Ishikawa (cell line): ENCODE data around the gene GINS2.

ENCODE experiments used
- CEBPB ChIP-seq: IDR thresholded peaks from 2 replicates; pipeline ENCODE4 v1.6.1; 2012
- CREB1 ChIP-seq: IDR thresholded peaks from 2 replicates; pipeline ENCODE4 v1.6.1; 2012; ENCODE audit warnings: low read depth
- EGR1 ChIP-seq: IDR thresholded peaks from 2 replicates; pipeline ENCODE4 v1.6.1; 2012
- EP300 ChIP-seq: IDR thresholded peaks from 2 replicates; pipeline ENCODE4 v1.6.1; 2012; ENCODE audit warnings: borderline replicate concordance
- FOXM1 ChIP-seq: IDR thresholded peaks from 2 replicates; pipeline ENCODE4 v1.6.1; 2012; ENCODE audit warnings: low read depth, borderline replicate concordance
- NFIC ChIP-seq: IDR thresholded peaks from 2 replicates; pipeline ENCODE4 v1.6.1; 2012
- RAD21 ChIP-seq: IDR thresholded peaks from 2 replicates; pipeline ENCODE4 v1.6.1; 2012; ENCODE audit warnings: low read depth
- TAF1 ChIP-seq: IDR thresholded peaks from 2 replicates; pipeline ENCODE4 v1.6.1; 2012; ENCODE audit warnings: low read depth, mild to moderate bottlenecking
- TCF12 ChIP-seq: IDR thresholded peaks from 2 replicates; pipeline ENCODE4 v1.6.1; 2012; ENCODE audit warnings: low read depth
- TEAD4 ChIP-seq: IDR thresholded peaks from 2 replicates; pipeline ENCODE4 v1.6.1; 2012
- YY1 ChIP-seq: IDR thresholded peaks from 2 replicates; pipeline ENCODE4 v1.6.1; 2012; ENCODE audit warnings: low read depth
- ZBTB7A ChIP-seq: IDR thresholded peaks from 2 replicates; pipeline ENCODE4 v1.6.1; 2012; ENCODE audit warnings: low read depth
- TF ChIP-seq, protein P1 (sequence below): IDR thresholded peaks from 2 replicates; pipeline ENCODE4 v1.6.1; 2012
- TF ChIP-seq, protein P2 (sequence below): IDR thresholded peaks from 2 replicates; pipeline ENCODE4 v1.6.1; 2012
- TF ChIP-seq, protein P3 (sequence below): IDR thresholded peaks from 2 replicates; pipeline ENCODE4 v1.6.1; 2012; ENCODE audit warnings: low read depth, mild to moderate bottlenecking

Gene GINS2

DNA sequence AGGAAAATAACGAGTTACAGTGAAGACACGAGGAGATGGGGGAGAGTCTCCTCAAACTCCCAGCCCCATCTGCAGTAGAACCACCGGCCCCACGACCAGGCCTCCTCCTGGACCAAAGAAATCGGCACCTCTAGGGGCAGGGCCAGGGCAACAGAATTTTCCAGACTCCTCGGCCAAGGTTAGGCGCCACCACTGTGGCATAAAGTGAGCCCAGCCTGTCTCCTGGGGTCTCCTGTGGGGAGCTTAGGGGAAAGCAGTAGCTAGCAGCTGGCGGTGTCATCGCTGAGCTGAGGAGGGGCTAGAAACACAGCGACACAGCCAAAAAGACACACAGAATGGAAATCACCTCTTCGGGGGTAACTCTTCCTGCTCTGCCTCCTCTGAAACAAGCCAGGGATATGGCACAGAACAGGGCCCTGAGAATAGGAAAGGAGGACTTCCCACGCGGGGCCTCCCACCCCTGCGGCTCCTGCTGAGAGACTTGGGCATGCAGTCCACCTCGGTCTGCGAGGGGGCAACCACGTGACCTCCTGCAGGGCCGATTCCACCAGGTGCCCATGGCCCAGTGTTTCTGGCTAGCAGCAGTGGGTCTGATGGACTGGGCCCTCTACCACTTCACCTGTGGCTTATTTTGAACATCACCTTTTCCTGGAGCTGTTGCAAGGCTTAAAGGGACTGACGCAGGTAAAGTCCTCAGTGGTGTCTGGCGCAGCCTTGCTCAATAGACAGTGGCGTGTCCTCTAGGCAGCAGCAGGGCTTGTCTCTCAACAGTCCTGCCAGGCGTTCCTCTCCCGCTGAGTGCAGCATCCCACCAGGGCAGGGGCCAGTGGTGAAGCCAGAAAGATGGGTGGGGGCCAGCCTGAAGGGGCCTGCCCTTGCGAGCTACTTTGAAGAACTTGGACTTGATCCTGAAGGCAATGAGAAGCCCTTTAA lies 6.7 kb upstream of the GINS2 start:
- TF ChIP-seq, protein P1, sequence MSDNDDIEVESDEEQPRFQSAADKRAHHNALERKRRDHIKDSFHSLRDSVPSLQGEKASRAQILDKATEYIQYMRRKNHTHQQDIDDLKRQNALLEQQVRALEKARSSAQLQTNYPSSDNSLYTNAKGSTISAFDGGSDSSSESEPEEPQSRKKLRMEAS = no peak
- TF ChIP-seq TCF12 = no peak
- no peak for TF ChIP-seq TAF1
- no peak for TF ChIP-seq EGR1
- TF ChIP-seq CEBPB = no peak
- TF ChIP-seq, protein P2, sequence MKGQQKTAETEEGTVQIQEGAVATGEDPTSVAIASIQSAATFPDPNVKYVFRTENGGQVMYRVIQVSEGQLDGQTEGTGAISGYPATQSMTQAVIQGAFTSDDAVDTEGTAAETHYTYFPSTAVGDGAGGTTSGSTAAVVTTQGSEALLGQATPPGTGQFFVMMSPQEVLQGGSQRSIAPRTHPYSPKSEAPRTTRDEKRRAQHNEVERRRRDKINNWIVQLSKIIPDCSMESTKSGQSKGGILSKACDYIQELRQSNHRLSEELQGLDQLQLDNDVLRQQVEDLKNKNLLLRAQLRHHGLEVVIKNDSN = no peak
- no peak for TF ChIP-seq TEAD4
- no peak for TF ChIP-seq RAD21
- no peak for TF ChIP-seq FOXM1
- no peak for TF ChIP-seq YY1
- TF ChIP-seq, protein P3, sequence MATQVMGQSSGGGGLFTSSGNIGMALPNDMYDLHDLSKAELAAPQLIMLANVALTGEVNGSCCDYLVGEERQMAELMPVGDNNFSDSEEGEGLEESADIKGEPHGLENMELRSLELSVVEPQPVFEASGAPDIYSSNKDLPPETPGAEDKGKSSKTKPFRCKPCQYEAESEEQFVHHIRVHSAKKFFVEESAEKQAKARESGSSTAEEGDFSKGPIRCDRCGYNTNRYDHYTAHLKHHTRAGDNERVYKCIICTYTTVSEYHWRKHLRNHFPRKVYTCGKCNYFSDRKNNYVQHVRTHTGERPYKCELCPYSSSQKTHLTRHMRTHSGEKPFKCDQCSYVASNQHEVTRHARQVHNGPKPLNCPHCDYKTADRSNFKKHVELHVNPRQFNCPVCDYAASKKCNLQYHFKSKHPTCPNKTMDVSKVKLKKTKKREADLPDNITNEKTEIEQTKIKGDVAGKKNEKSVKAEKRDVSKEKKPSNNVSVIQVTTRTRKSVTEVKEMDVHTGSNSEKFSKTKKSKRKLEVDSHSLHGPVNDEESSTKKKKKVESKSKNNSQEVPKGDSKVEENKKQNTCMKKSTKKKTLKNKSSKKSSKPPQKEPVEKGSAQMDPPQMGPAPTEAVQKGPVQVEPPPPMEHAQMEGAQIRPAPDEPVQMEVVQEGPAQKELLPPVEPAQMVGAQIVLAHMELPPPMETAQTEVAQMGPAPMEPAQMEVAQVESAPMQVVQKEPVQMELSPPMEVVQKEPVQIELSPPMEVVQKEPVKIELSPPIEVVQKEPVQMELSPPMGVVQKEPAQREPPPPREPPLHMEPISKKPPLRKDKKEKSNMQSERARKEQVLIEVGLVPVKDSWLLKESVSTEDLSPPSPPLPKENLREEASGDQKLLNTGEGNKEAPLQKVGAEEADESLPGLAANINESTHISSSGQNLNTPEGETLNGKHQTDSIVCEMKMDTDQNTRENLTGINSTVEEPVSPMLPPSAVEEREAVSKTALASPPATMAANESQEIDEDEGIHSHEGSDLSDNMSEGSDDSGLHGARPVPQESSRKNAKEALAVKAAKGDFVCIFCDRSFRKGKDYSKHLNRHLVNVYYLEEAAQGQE = no peak

DNA sequence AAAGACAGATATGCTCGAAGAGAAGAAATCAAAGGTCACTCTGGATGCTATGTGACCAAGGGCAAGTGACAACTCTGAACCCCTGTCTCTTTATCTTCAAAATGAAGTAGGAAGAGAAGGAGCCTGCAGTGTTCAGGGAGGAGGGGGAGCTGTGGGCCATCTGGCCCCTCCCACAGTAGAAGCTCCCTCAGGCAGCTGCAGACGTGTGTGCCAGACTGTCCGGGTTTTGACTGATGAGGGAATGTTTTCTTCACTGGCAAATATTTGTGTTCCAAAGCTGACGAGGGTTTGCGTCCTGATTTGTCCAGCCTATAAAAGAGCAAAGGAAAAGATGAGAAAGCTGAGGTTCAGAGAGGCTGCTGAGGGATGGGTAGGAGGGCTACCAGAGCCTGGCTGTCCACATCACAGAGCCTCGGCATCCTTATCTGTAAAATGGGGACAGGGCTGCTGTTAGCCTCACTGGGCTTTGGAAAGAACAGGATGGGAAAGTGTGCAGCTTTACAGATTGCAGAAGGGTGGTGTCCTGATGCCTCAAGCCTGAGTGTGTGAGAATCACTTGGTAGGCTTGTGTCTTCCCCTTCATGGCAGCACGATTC lies 1.8 kb upstream of the GINS2 start:
- no peak for TF ChIP-seq EGR1
- no peak for TF ChIP-seq CREB1
- no peak for TF ChIP-seq FOXM1
- no peak for TF ChIP-seq YY1
- TF ChIP-seq, protein P1 = no peak
- TF ChIP-seq RAD21 = no peak
- TF ChIP-seq, protein P2 = no peak
- no peak for TF ChIP-seq TEAD4
- no peak for TF ChIP-seq EP300
- no peak for TF ChIP-seq CEBPB
- no peak for TF ChIP-seq TAF1
- no peak for TF ChIP-seq ZBTB7A
- no peak for TF ChIP-seq TCF12
- TF ChIP-seq NFIC = no peak

DNA sequence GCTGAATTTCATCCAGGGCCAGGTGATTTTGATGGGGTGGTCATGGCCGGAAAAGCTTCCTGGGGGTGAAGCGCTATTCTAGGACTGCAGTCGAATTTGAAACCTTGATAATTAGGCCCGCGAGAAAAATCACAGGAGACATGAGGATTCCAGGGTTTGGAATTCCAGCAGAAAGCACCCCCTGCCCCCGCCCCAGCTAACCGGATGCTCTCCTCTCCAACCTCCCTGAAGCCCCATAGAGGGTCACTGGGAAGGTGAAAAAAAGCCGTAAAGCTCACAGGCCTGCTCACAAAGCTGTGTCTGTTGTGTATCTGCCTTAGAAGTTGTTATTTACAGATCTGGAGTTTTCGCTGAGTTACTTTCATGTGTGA lies 1.2 kb upstream of the GINS2 start:
- TF ChIP-seq RAD21 (no peak), EP300 (no peak), FOXM1 (no peak), YY1 (no peak)
- TF ChIP-seq, protein P1 = no peak
- TF ChIP-seq, protein P3 = no peak

DNA sequence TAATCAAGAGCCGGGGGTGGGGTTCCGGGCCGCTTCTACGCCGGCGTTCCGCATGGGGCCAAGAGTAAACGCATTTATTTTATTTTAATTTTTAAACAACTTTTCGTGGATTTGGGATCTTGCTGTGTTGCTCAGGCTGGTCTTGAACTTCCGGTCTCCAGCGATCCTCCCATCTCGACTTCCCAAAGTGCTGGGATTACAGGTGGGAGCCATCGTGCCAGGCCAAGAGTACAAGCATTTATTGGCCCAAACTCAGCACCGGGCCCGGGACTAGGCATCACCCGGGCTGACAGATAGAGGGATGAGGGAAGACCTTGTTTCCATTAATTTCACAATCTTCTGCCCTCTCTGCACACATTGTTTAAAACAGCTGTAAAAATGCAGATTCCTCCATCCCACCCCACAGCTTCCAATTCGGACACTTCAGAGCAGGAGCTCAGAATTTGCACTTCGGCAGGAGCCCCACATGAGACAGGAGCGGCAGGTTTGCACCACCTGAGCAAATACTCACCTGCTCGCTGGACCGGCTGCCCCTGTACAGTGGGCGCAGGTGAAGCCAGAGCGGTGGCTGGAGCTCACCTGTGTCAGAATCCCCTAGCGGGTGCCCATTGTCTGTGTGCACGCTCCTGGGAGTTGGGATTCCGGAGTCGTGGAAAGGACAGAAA lies 663 bp upstream of the GINS2 start:
- TF ChIP-seq TCF12 (no peak), RAD21 (no peak), CREB1 (no peak)
- TF ChIP-seq, protein P1 = no peak
